ENCODE measurements around the gene NLK.

- TF ChIP-seq POLR2A (IDR thresholded peaks at IDR 0.05; ENCODE audit: low read depth, low read length) (no peak), POLR2AphosphoS5 (IDR thresholded peaks at IDR 0.05; ENCODE audit: low read depth, low read length) (no peak), TAF1 (IDR thresholded peaks at IDR 0.05; ENCODE audit: borderline replicate concordance, low read depth, low read length) (no peak)
These were observed 32.1 kb upstream of the NLK start for GRCh38 chr17:28010406-28010805.

All from GM12892 (cell line).